Mesenchymal stem cell (in vitro differentiated cells and primary cell): ENCODE data around the gene CORO2B.

Experiments used
- DNase-seq: peaks from one replicate; pipeline ENCODE4 v3.0.0-alpha.2; 2013
- H2AFZ ChIP-seq: one replicate; pipeline ENCODE4 v1.6.1; 2013; ENCODE audit warnings: low read depth, mild to moderate bottlenecking, control low read depth, inconsistent platforms, low read length, moderate library complexity
- H2AK5ac ChIP-seq: 2 replicates; pipeline ENCODE4 v1.6.1; 2013; ENCODE audit warnings: low read length, moderate library complexity, mild to moderate bottlenecking, inconsistent platforms; ENCODE audit not compliant: severe bottlenecking
- H2BK120ac ChIP-seq: one replicate; pipeline ENCODE4 v1.6.1; 2013; ENCODE audit warnings: low read depth, mild to moderate bottlenecking, inconsistent platforms, low read length, moderate library complexity
- H2BK12ac ChIP-seq, 2 experiments: one replicate each; pipeline ENCODE4 v1.6.1; 2013; ENCODE audit warnings: inconsistent platforms in 2 of 2, low read length in 2 of 2, mild to moderate bottlenecking in 2 of 2, moderate library complexity in 2 of 2, control low read depth in 1 of 2
- H2BK15ac ChIP-seq: one replicate; pipeline ENCODE4 v1.6.1; 2013; ENCODE audit warnings: mild to moderate bottlenecking, low read depth, inconsistent platforms; ENCODE audit not compliant: poor library complexity, severe bottlenecking
- H2BK5ac ChIP-seq: 2 replicates; pipeline ENCODE4 v1.6.1; 2013; ENCODE audit warnings: low read depth, mild to moderate bottlenecking, low read length, control low read depth, inconsistent platforms; ENCODE audit not compliant: poor library complexity, severe bottlenecking
- H3K14ac ChIP-seq, 2 experiments: one replicate each; pipeline ENCODE4 v1.6.1; 2013; ENCODE audit warnings: inconsistent platforms in 2 of 2, low read length in 2 of 2, control low read depth in 1 of 2, mild to moderate bottlenecking in 1 of 2, moderate library complexity in 1 of 2
- H3K18ac ChIP-seq, 2 experiments: one replicate each; pipeline ENCODE4 v1.6.1; 2013; ENCODE audit warnings: inconsistent platforms in 2 of 2, low read length in 2 of 2, control low read depth in 1 of 2, low read depth in 1 of 2, mild to moderate bottlenecking in 1 of 2
- H3K23ac ChIP-seq, 2 experiments: one replicate each; pipeline ENCODE4 v1.6.1; 2013; ENCODE audit warnings: inconsistent platforms in 2 of 2, low read length in 2 of 2, mild to moderate bottlenecking in 2 of 2, moderate library complexity in 2 of 2, control low read depth in 1 of 2
- H3K27ac ChIP-seq: 2 replicates; pipeline ENCODE4 v1.5.1; 2013; ENCODE audit warnings: mild to moderate bottlenecking, moderate library complexity, low read length, control low read depth, inconsistent platforms; ENCODE audit not compliant: poor library complexity, severe bottlenecking
- H3K27me3 ChIP-seq, 2 experiments: 2 replicates each; pipeline versions ENCODE4 v1.6.1 to v1.7.0; 2013; ENCODE audit warnings: low read length in 2 of 2, mild to moderate bottlenecking in 2 of 2, moderate library complexity in 2 of 2, control low read depth in 1 of 2, inconsistent platforms in 1 of 2; ENCODE audit not compliant: control insufficient read depth in 1 of 2, insufficient read depth in 1 of 2
- H3K36me3 ChIP-seq, 2 experiments: 2 replicates each; pipeline versions ENCODE4 v1.6.1 to v1.7.0; 2013; ENCODE audit warnings: low read length in 2 of 2, control low read depth in 1 of 2, inconsistent platforms in 1 of 2, low read depth in 1 of 2, mild to moderate bottlenecking in 1 of 2; ENCODE audit not compliant: insufficient read depth in 2 of 2, control insufficient read depth in 1 of 2
- H3K4ac ChIP-seq, 2 experiments: one replicate each; pipeline ENCODE4 v1.6.1; 2013; ENCODE audit warnings: inconsistent platforms in 2 of 2, low read length in 2 of 2, mild to moderate bottlenecking in 2 of 2, moderate library complexity in 2 of 2, control low read depth in 1 of 2, low read depth in 1 of 2
- H3K4me1 ChIP-seq: 2 replicates; pipeline ENCODE4 v1.6.1; 2013; ENCODE audit warnings: low read depth, low read length, control low read depth; ENCODE audit not compliant: control insufficient read depth, insufficient read depth
- H3K4me2 ChIP-seq: 2 replicates; pipeline ENCODE4 v1.6.1; 2013; ENCODE audit warnings: low read length, mild to moderate bottlenecking, inconsistent platforms; ENCODE audit not compliant: poor library complexity, severe bottlenecking
- H3K4me3 ChIP-seq, 2 experiments: 2 replicates each; pipeline versions ENCODE4 v1.5.1 to v1.7.0; 2013; ENCODE audit warnings: low read length in 2 of 2, mild to moderate bottlenecking in 2 of 2, control low read depth in 1 of 2, low read depth in 1 of 2; ENCODE audit not compliant: insufficient read depth in 1 of 2
- H3K79me1 ChIP-seq: replicated peaks from 2 replicates; pipeline ENCODE4 v1.6.1; 2013; ENCODE audit warnings: mild to moderate bottlenecking, control low read depth, low read length, inconsistent platforms; ENCODE audit not compliant: poor library complexity, severe bottlenecking
- H3K9ac ChIP-seq: 2 replicates; pipeline ENCODE4 v1.7.0; 2013; ENCODE audit warnings: mild to moderate bottlenecking, low read length, moderate library complexity
- H3K9me3 ChIP-seq: 2 replicates; pipeline ENCODE4 v1.7.0; 2013; ENCODE audit warnings: mild to moderate bottlenecking, low read length; ENCODE audit not compliant: control insufficient read depth
- H4K8ac ChIP-seq: one replicate; pipeline ENCODE4 v1.6.1; 2013; ENCODE audit warnings: inconsistent platforms, mild to moderate bottlenecking, low read length, moderate library complexity
- H4K91ac ChIP-seq: one replicate; pipeline ENCODE4 v1.6.1; 2013; ENCODE audit warnings: mild to moderate bottlenecking, low read length, inconsistent platforms
- WGBS: methylation state at CpG from one replicate; pipeline ENCODE4 v1.1.7; 2013; ENCODE audit warnings: mixed read lengths; 5-methylcytosine and 5-hydroxymethylcytosine counted together

The CORO2B gene

GRCh38 chr15:68715111-68715510 lies 136.3 kb downstream of the CORO2B start:
- no peak overlapping the region for H3K9ac ChIP-seq
- H2AK5ac ChIP-seq = no peak overlapping the region

GRCh38 chr15:68717951-68718350 lies 139.2 kb downstream of the CORO2B start:
- Histone ChIP-seq H3K4me3 (no peak overlapping the region), H2AK5ac (no peak overlapping the region), H3K18ac (no peak overlapping the region), H2BK12ac (no peak overlapping the region), H4K91ac (no peak overlapping the region), H3K4me2 (no peak overlapping the region), H3K27me3 (no peaks in the 10 kb centered on the region), H2BK15ac (no peak overlapping the region), H2BK120ac (no peak overlapping the region), H3K79me1 (peaks cover 3% of the 10 kb centered on the region), H2BK5ac (no peak overlapping the region), H2AFZ (no peak overlapping the region), H3K27ac (no peak overlapping the region), H3K9ac (no peak overlapping the region), H3K14ac (no peak overlapping the region), H3K23ac (no peak overlapping the region), H3K4me1 (peaks cover 2% of the 10 kb centered on the region), H3K36me3 (peaks cover 53 to 91% of the 10 kb centered on the region in 2 experiments), H3K4ac (no peak overlapping the region), H4K8ac (no peak overlapping the region), H3K9me3 (no peaks in the 10 kb centered on the region)
- WGBS = 29% methylated on average over 1 of the region's 3 CpGs
- DNase-seq = no peak

More at GRCh38 chr15:68715111-68715510, 136.3 kb downstream of the CORO2B start:
- no peak for DNase-seq
- H4K8ac ChIP-seq = no peak overlapping the region
- H3K4ac ChIP-seq = no peak overlapping the region
- H3K14ac ChIP-seq = no peak overlapping the region
- H4K91ac ChIP-seq = no peak overlapping the region
- H3K23ac ChIP-seq = no peak overlapping the region
- H2BK12ac ChIP-seq = no peak overlapping the region
- no peak overlapping the region for H2BK15ac ChIP-seq
- no peak overlapping the region for H3K18ac ChIP-seq
- no peak overlapping the region for H2AFZ ChIP-seq
- no peak overlapping the region for H3K4me2 ChIP-seq
- H2BK5ac ChIP-seq = no peak overlapping the region
- peaks cover 3% of the 10 kb centered on the region for H3K79me1 ChIP-seq
- no peaks in the 10 kb centered on the region for H3K27me3 ChIP-seq
- WGBS = 94% methylated on average over 8 of the region's 8 CpGs
- H2BK120ac ChIP-seq = no peak overlapping the region
- peaks cover 2% of the 10 kb centered on the region for H3K4me1 ChIP-seq
- no peak overlapping the region for H3K4me3 ChIP-seq
- no peaks in the 10 kb centered on the region for H3K9me3 ChIP-seq
- peaks cover 75 to 97% of the 10 kb centered on the region in 2 experiments for H3K36me3 ChIP-seq
- H3K27ac ChIP-seq = no peak overlapping the region

- Histone ChIP-seq H2BK120ac (no peak overlapping the region), H3K4me2 (no peak overlapping the region), H3K9me3 (no peaks in the 10 kb centered on the region), H4K91ac (no peak overlapping the region), H3K27me3 (no peaks in the 10 kb centered on the region), H3K9ac (no peak overlapping the region), H2BK12ac (no peak overlapping the region), H4K8ac (no peak overlapping the region), H2AK5ac (no peak overlapping the region), H3K4me1 (peaks cover 2% of the 10 kb centered on the region), H3K36me3 (peaks cover 49 to 86% of the 10 kb centered on the region in 2 experiments), H3K18ac (no peak overlapping the region), H3K14ac (no peak overlapping the region), H3K23ac (no peak overlapping the region), H3K27ac (no peak overlapping the region), H2AFZ (no peak overlapping the region), H2BK5ac (no peak overlapping the region), H3K79me1 (peaks cover 3% of the 10 kb centered on the region), H3K4ac (no peak overlapping the region), H2BK15ac (no peak overlapping the region), H3K4me3 (no peak overlapping the region)
- DNase-seq = no peak
- WGBS = 94% methylated on average over 12 of the region's 12 CpGs
These were observed 139.7 kb downstream of the CORO2B start for GRCh38 chr15:68718468-68718867.

GRCh38 chr15:68719051-68719450 lies 140.3 kb downstream of the CORO2B start:
- no peak overlapping the region for H3K4me2 ChIP-seq
- H2BK12ac ChIP-seq = no peak overlapping the region
- no peak overlapping the region for H2BK5ac ChIP-seq
- H2BK15ac ChIP-seq = no peak overlapping the region
- no peak for DNase-seq
- no peak overlapping the region for H4K8ac ChIP-seq
- H3K4ac ChIP-seq = no peak overlapping the region
- H3K14ac ChIP-seq = no peak overlapping the region
- no peak overlapping the region for H3K18ac ChIP-seq
- H2AK5ac ChIP-seq = no peak overlapping the region
- H3K79me1 ChIP-seq = peaks cover under 1% of the 10 kb centered on the region
- no peak overlapping the region for H2AFZ ChIP-seq
- peaks cover 43 to 80% of the 10 kb centered on the region in 2 experiments for H3K36me3 ChIP-seq
- no peak overlapping the region for H3K9ac ChIP-seq
- no peak overlapping the region for H2BK120ac ChIP-seq
- no peak overlapping the region for H4K91ac ChIP-seq
- no peak overlapping the region for H3K27ac ChIP-seq
- H3K27me3 ChIP-seq = no peaks in the 10 kb centered on the region
- no peak overlapping the region for H3K4me3 ChIP-seq
- H3K9me3 ChIP-seq = no peaks in the 10 kb centered on the region
- H3K23ac ChIP-seq = no peak overlapping the region
- WGBS = 98% methylated on average over 9 of the region's 9 CpGs
- peaks cover 2% of the 10 kb centered on the region for H3K4me1 ChIP-seq
